Activated T-cell treated with anti-CD3 and anti-CD28 coated beads, Interleukin-2, amount 50 U/mL, for 72 hours (primary cell): Measurements from ENCODE around the gene RPL37A. TPM values are rescaled to one million over a fixed set of nuclear protein-coding genes. Genes with fewer than 3 reads are reported as not detected.

Experiments used
- ATAC-seq, 2 donors: fragments of 150-1000 bp; cut with Tn5 transposase; replicated peaks in 1 of 2; 2 replicates each; pipeline ENCODE4 v1.10.0; 2021; ENCODE audit warnings: moderate library complexity in 2 of 2, mild to moderate bottlenecking in 1 of 2
- DNase-seq, 2 donors: peaks; one replicate each; pipeline ENCODE4 v3.0.0; 2021 to 2022; ENCODE audit warnings: mixed read lengths in 1 of 2
- H3K27ac Mint-ChIP-seq: one replicate; pipeline ENCODE4 v1.8.0; 2022; ENCODE audit warnings: mild to moderate bottlenecking, moderate library complexity, mixed read lengths
- H3K27me3 Mint-ChIP-seq: one replicate; pipeline ENCODE4 v1.8.0; 2022; ENCODE audit warnings: low read depth, mixed read lengths
- H3K36me3 Mint-ChIP-seq, 2 donors: one replicate each; pipeline ENCODE4 v1.8.0; 2022; ENCODE audit warnings: mixed read lengths in 2 of 2, mild to moderate bottlenecking in 1 of 2; ENCODE audit not compliant: insufficient read depth in 2 of 2
- H3K4me1 Mint-ChIP-seq: one replicate; pipeline ENCODE4 v1.8.0; 2022; ENCODE audit warnings: low read depth, mixed read lengths
- H3K4me3 Mint-ChIP-seq, 2 donors: one replicate each; pipeline ENCODE4 v1.8.0; 2022; ENCODE audit warnings: mild to moderate bottlenecking in 2 of 2, mixed read lengths in 2 of 2, moderate library complexity in 2 of 2
- H3K9me3 Mint-ChIP-seq, 2 donors: one replicate each; pipeline ENCODE4 v1.8.0; 2022; ENCODE audit warnings: mixed read lengths in 2 of 2
- total RNA-seq, 2 donors: library from RNA; stranded (reverse); gene quantifications; one replicate each; pipeline ENCODE4 v1.2.3, GENCODE V29; 2022

The RPL37A gene
- total RNA-seq, 2 donors from 2014 or later = 3,626 to 3,861 TPM

DNA sequence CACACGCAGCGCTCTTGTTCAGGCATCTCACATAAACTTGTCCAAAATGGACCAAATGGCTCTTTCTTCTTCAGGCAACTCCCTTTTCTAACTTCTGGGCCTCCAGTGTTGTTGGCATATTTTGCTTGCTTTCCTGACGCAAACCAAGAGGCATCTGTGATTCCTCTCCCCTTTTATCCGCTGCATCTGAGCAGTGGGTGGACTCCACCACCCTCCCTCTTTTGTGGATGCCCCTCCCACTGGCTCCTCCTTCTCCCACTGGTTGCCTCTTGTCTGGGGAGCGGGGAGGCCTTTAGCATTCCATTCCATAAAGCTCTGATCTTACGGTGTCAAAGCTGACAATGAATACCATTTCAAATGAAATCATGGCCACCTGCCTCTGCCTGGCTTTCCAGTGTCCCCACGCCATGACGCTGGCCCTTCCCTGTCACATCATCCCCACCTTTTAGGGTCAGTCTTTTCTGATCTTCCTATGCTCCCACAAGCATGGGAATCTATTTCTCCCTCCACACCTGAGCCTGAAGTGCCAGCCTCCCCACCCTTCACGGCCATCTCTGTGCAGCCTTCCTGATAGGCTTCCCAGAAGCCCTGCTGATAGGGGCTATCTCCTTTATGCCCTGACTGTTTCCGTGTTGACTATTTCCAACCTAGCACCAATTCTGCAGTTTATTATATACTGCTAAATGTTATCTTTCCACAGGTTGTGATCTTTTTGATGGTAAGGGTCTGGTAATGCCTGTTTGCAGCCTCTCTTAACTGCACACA is 51.5 kb downstream of the RPL37A start:
- Mint-ChIP-seq H3K36me3 (no peaks in the 10 kb centered on the region), H3K27me3 (peaks cover 8% of the 10 kb centered on the region), H3K9me3 (no peaks in the 10 kb centered on the region), H3K4me3 (no peak overlapping the region), H3K4me1 (no peaks in the 10 kb centered on the region), H3K27ac (no peak overlapping the region)
- DNase-seq = no peak
- no peak for ATAC-seq

DNA sequence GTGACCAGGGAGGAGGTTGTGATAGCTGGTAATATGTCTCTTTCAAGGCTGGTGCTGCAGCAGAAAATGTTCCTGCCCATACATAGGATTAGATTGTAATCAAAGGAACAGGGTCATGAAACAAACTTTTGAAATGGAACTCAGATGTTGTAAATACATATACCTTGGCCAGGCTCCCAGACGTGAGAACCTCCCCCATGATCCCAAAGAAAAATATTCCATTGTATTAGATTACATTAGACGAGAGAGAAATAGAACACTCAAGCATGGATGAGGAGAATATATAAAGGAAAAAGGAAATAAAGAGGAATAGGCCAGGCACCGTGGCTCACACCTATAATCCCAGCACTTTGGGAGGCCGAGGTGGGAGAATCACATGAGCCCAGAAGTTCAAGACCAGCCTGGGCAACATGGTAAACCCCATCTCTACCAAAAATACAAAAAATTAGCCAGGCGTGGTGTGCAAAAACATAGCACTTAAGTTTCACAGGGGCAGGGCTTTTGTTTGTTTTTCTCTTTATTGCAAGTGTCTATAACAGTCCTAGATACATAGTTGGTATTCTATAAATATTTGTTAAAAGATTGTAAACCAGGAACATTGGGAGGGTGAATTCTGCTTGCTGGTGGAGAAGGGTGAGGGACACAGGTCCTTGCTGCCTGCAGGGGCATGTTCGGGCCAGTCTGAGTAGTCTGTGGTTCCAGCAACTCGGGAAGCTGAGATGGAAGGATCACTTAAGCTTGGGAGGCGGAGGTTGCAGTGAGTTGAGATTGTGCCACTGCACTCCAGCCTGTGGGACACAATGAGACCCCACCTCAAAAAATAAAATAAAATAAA is 52.8 kb downstream of the RPL37A start:
- Mint-ChIP-seq H3K4me1 (no peaks in the 10 kb centered on the region), H3K27ac (no peak overlapping the region), H3K27me3 (no peaks in the 10 kb centered on the region), H3K9me3 (no peaks in the 10 kb centered on the region), H3K4me3 (no peak overlapping the region), H3K36me3 (no peaks in the 10 kb centered on the region)
- DNase-seq (no peak), ATAC-seq (no peak)

DNA sequence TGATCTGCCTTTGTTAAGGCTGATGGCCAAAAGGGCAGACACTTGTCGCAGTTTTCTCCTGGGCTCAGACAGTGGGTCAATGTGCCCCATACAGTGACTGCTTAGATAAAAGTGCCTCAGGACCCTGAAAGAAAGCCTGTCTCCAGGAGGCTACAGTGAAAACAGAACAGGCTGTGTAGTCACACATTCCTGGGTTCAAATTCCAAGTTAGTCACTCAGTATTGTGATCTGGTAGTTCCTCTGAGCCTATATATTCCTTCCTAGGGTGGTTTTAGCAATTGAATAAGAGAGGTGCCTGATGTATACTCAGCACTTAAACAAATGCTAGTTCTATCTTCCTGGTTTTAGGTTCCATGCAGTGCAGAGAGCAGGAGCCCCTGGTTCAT is 54.4 kb downstream of the RPL37A start:
- Mint-ChIP-seq H3K36me3 (no peaks in the 10 kb centered on the region), H3K27me3 (no peaks in the 10 kb centered on the region), H3K4me1 (no peaks in the 10 kb centered on the region), H3K27ac (no peak overlapping the region), H3K9me3 (no peaks in the 10 kb centered on the region), H3K4me3 (no peak overlapping the region)
- DNase-seq (no peak), ATAC-seq (no peak)

Other genes starting within 250 kb of the RPL37A start
- gene MARCHF4, start 126.4 kb upstream of the RPL37A start, total RNA-seq = not detected
- gene SMARCAL1, start 86.4 kb upstream of the RPL37A start, total RNA-seq = 10 to 100 TPM; 30.9 to 32.5 TPM
- gene IGFBP2, start 134.6 kb downstream of the RPL37A start, total RNA-seq = 1 to 10 TPM; 3.6 to 7.4 TPM
- not detected for gene IGFBP5, start 196.7 kb downstream of the RPL37A start, total RNA-seq